HEK293T (cell line): ENCODE results near the gene AOPEP.

Experiments used
- ARNT ChIP-seq: fragments of 450-650 bp; IDR thresholded peaks from 2 replicates; pipeline ENCODE4 v1.6.1; 2017; ENCODE audit warnings: mild to moderate bottlenecking
- BHLHE40 ChIP-seq: fragments of 450-650 bp; IDR thresholded peaks from 2 replicates; pipeline ENCODE4 v1.6.1; 2016; ENCODE audit warnings: mild to moderate bottlenecking, moderate library complexity, borderline replicate concordance
- ELF4 ChIP-seq: fragments of 450-650 bp; IDR thresholded peaks from 2 replicates; pipeline ENCODE4 v1.6.1; 2017; ENCODE audit warnings: antibody characterized with exemption
- FOXA1 ChIP-seq: fragments of 450-650 bp; IDR thresholded peaks from 2 replicates; pipeline ENCODE4 v1.6.1; 2016; ENCODE audit warnings: mild to moderate bottlenecking
- FOXK2 ChIP-seq: fragments of 450-650 bp; IDR thresholded peaks from 2 replicates; pipeline ENCODE4 v1.6.1; 2016; ENCODE audit warnings: mild to moderate bottlenecking
- FOXM1 ChIP-seq: fragments of 450-650 bp; IDR thresholded peaks from 2 replicates; pipeline ENCODE4 v1.6.1; 2017; ENCODE audit warnings: mild to moderate bottlenecking, borderline replicate concordance
- HDGF ChIP-seq: fragments of 450-650 bp; IDR thresholded peaks from 2 replicates; pipeline ENCODE4 v1.6.1; 2017; ENCODE audit warnings: antibody characterized with exemption, borderline replicate concordance
- L3MBTL2 ChIP-seq: fragments of 450-650 bp; conservative IDR thresholded peaks from 2 replicates; pipeline ENCODE4 v1.6.1; 2016; ENCODE audit warnings: mild to moderate bottlenecking
- LEF1 ChIP-seq: fragments of 450-650 bp; IDR thresholded peaks from 2 replicates; pipeline ENCODE4 v1.6.1; 2017; ENCODE audit warnings: mild to moderate bottlenecking, borderline replicate concordance
- NFRKB ChIP-seq: fragments of 450-650 bp; IDR thresholded peaks from 2 replicates; pipeline ENCODE4 v1.6.1; 2016; ENCODE audit warnings: mild to moderate bottlenecking, moderate library complexity
- SP1 ChIP-seq: fragments of 450-650 bp; IDR thresholded peaks from 2 replicates; pipeline ENCODE4 v1.6.1; 2017
- SUZ12 ChIP-seq: fragments of 450-650 bp; IDR thresholded peaks from 2 replicates; pipeline ENCODE4 v1.6.1; 2016; ENCODE audit warnings: mild to moderate bottlenecking
- TF ChIP-seq, protein P1 (sequence below): fragments of 450-650 bp; IDR thresholded peaks from 2 replicates; pipeline ENCODE4 v1.6.1; 2016

DNA sequence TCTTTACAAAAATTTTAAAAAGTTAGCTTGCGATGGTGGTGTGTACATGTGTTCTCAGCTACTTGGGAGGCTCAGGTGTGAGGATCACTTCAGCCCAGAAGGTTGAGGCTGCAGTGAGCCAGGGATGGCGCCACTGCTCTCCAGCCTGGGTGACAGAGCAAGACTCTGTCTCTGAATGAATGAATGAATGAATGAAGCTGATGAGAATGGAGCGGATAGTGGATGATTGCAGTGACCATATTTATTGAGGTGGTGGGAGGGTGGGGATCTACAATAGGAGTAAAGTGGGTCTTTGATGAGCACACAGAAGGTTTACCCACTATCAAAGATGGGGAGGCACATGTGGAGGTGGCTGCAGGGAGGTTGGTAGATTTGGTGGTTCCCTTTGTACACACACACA lies 120.2 kb downstream of the AOPEP start:
- TF ChIP-seq NFRKB = no peak
- TF ChIP-seq HDGF = no peak
- TF ChIP-seq, protein P1, sequence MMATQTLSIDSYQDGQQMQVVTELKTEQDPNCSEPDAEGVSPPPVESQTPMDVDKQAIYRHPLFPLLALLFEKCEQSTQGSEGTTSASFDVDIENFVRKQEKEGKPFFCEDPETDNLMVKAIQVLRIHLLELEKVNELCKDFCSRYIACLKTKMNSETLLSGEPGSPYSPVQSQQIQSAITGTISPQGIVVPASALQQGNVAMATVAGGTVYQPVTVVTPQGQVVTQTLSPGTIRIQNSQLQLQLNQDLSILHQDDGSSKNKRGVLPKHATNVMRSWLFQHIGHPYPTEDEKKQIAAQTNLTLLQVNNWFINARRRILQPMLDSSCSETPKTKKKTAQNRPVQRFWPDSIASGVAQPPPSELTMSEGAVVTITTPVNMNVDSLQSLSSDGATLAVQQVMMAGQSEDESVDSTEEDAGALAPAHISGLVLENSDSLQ = no peak
- no peak for TF ChIP-seq SUZ12
- TF ChIP-seq ELF4 = no peak
- TF ChIP-seq FOXK2 = no peak
- TF ChIP-seq ARNT = no peak
- TF ChIP-seq LEF1 = no peak
- TF ChIP-seq L3MBTL2 = no peak
- no peak for TF ChIP-seq FOXA1
- no peak for TF ChIP-seq FOXM1
- no peak for TF ChIP-seq BHLHE40
- TF ChIP-seq SP1 = no peak
